Measurements from ENCODE around the gene GZMM. TPM values are rescaled to one million over a fixed set of nuclear protein-coding genes. Genes with fewer than 3 reads are reported as not detected.

Gene GZMM
- polyA plus RNA-seq, 3 donors = 0.32 to 1.4 (median 0.48) TPM

- Histone ChIP-seq H3K4me3 (replicated peaks in 1 of 3; ENCODE audit: low read depth in 2 of 3, low read length in 3 of 3) (no peak overlapping the region), H3K27ac (ENCODE audit: low read depth in 1 of 2, low read length in 2 of 2) (no peak overlapping the region), H3K79me2 (ENCODE audit: insufficient read depth, low read length) (no peaks in the 10 kb centered on the region), H3K4me1 (ENCODE audit: control insufficient read depth in 1 of 2, insufficient read depth in 2 of 2, low read length in 2 of 2) (no peaks in the 10 kb centered on the region), H4K20me1 (ENCODE audit: insufficient read depth, low read length) (peaks cover 5% of the 10 kb centered on the region), H3K9ac (ENCODE audit: insufficient read depth, low read length, poor library complexity, severe bottlenecking) (no peak overlapping the region), H3K4me2 (replicated peaks; ENCODE audit: extremely low read depth, low read length, poor library complexity, severe bottlenecking) (no peak overlapping the region), H3K9me3 (replicated peaks in 1 of 2; ENCODE audit: control insufficient read depth in 1 of 2, insufficient read depth in 1 of 2, low read length in 2 of 2) (peaks cover 0 to 4% of the 10 kb centered on the region in 2 donors), H3K36me3 (replicated peaks in 1 of 2; ENCODE audit: control insufficient read depth in 1 of 2, insufficient read depth in 2 of 2, low read length in 2 of 2) (no peaks in the 10 kb centered on the region), H2AFZ (ENCODE audit: insufficient read depth, low read depth, low read length, poor library complexity, severe bottlenecking) (no peak overlapping the region), H3K27me3 (ENCODE audit: control insufficient read depth in 2 of 2, insufficient read depth in 2 of 2, low read length in 2 of 2) (no peaks in the 10 kb centered on the region)
- Mint-ChIP-seq H3K4me3 (no peak overlapping the region), H3K36me3 (no peaks in the 10 kb centered on the region), H3K4me1 (no peaks in the 10 kb centered on the region), H3K9me3 (peaks cover 0 to 16% (median 11%) of the 10 kb centered on the region in 7 donors), H3K27me3 (ENCODE audit: low read depth in 3 of 3) (peaks cover 4 to 34% (median 31%) of the 10 kb centered on the region in 3 donors), H3K27ac (no peak overlapping the region)
- TF ChIP-seq, protein P1, sequence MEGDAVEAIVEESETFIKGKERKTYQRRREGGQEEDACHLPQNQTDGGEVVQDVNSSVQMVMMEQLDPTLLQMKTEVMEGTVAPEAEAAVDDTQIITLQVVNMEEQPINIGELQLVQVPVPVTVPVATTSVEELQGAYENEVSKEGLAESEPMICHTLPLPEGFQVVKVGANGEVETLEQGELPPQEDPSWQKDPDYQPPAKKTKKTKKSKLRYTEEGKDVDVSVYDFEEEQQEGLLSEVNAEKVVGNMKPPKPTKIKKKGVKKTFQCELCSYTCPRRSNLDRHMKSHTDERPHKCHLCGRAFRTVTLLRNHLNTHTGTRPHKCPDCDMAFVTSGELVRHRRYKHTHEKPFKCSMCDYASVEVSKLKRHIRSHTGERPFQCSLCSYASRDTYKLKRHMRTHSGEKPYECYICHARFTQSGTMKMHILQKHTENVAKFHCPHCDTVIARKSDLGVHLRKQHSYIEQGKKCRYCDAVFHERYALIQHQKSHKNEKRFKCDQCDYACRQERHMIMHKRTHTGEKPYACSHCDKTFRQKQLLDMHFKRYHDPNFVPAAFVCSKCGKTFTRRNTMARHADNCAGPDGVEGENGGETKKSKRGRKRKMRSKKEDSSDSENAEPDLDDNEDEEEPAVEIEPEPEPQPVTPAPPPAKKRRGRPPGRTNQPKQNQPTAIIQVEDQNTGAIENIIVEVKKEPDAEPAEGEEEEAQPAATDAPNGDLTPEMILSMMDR (IDR thresholded peaks at IDR 0.05) = no peak
- intact Hi-C loops (cut with micrococcal nuclease) = no loop called here
- DNase-seq = no peak
- 96% methylated on average over 45 of the region's 45 CpGs for WGBS (ENCODE audit: insufficient coverage)
Observed at GRCh38 chr19:519449-519865, 24.4 kb upstream of the GZMM start.

DNA sequence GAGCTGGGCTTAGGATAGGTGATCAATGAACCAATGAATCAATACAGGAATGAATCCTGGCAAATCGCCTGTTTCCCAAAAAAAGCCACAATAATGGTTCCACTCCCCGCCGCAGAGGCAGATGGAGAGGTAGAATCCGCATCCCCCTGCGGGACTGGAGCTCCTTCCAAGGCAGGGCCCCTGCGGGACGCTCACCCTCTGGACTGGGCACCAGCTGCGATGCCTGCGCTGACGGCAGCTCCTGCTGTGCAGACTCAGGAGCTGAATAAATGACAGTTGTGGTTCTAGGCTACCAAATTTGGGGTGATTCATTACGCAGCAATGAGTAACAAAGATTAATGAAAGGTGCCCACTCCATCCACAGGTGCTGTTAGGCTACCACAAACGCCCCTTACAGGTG, 21.1 kb upstream of the GZMM start:
- TF ChIP-seq, protein P1 (IDR thresholded peaks at IDR 0.05) = no peak
- H3K79me2 ChIP-seq (ENCODE audit: insufficient read depth, low read length) = no peaks in the 10 kb centered on the region
- no peak for DNase-seq
- 99% methylated on average over 9 of the region's 12 CpGs for WGBS (ENCODE audit: insufficient coverage)
- Mint-ChIP-seq H3K27me3 (ENCODE audit: low read depth in 3 of 3) (peaks cover 4 to 33% (median 33%) of the 10 kb centered on the region in 3 donors), H3K27ac (no peak overlapping the region), H3K9me3 (peaks cover 0 to 16% (median 10%) of the 10 kb centered on the region in 7 donors), H3K4me3 (no peak overlapping the region), H3K36me3 (no peaks in the 10 kb centered on the region), H3K4me1 (no peaks in the 10 kb centered on the region)
- H3K4me2 ChIP-seq (replicated peaks; ENCODE audit: extremely low read depth, low read length, poor library complexity, severe bottlenecking) = no peak overlapping the region
- H3K36me3 ChIP-seq (replicated peaks in 1 of 2; ENCODE audit: control insufficient read depth in 1 of 2, insufficient read depth in 2 of 2, low read length in 2 of 2) = no peaks in the 10 kb centered on the region
- intact Hi-C loops (cut with micrococcal nuclease) = no loop called here
- H3K9me3 ChIP-seq (replicated peaks in 1 of 2; ENCODE audit: control insufficient read depth in 1 of 2, insufficient read depth in 1 of 2, low read length in 2 of 2) = peaks cover 0 to 4% of the 10 kb centered on the region in 2 donors
- no peak overlapping the region for H3K4me3 ChIP-seq (replicated peaks in 1 of 3; ENCODE audit: low read depth in 2 of 3, low read length in 3 of 3)
- no peak overlapping the region for H2AFZ ChIP-seq (ENCODE audit: insufficient read depth, low read depth, low read length, poor library complexity, severe bottlenecking)
- H4K20me1 ChIP-seq (ENCODE audit: insufficient read depth, low read length) = no peaks in the 10 kb centered on the region
- H3K27me3 ChIP-seq (ENCODE audit: control insufficient read depth in 2 of 2, insufficient read depth in 2 of 2, low read length in 2 of 2) = peaks cover 0 to 2% of the 10 kb centered on the region in 2 donors
- H3K9ac ChIP-seq (ENCODE audit: insufficient read depth, low read length, poor library complexity, severe bottlenecking) = no peak overlapping the region
- H3K4me1 ChIP-seq (ENCODE audit: control insufficient read depth in 1 of 2, insufficient read depth in 2 of 2, low read length in 2 of 2) = no peaks in the 10 kb centered on the region
- no peak overlapping the region for H3K27ac ChIP-seq (ENCODE audit: low read depth in 1 of 2, low read length in 2 of 2)
